ENCODE data around the gene SMAD6.

SMAD6 gene

GRCh38 chr15:66783725-66784124 is 81.7 kb downstream of the SMAD6 start:
- Histone ChIP-seq H3K18ac (ENCODE audit: low read length) (no peak overlapping the region), H2BK5ac (ENCODE audit: low read length) (no peak overlapping the region)

GRCh38 chr15:66784174-66784573 is 82.1 kb downstream of the SMAD6 start:
- Histone ChIP-seq H3K36me3 (ENCODE audit: control insufficient read depth, insufficient read depth, low read length) (peaks cover 1% of the 10 kb centered on the region), H3K56ac (ENCODE audit: low read length) (no peak overlapping the region), H3K4me1 (ENCODE audit: control insufficient read depth, low read depth, low read length) (no peaks in the 10 kb centered on the region), H3K27me3 (ENCODE audit: insufficient read depth, low read length, poor library complexity) (no peaks in the 10 kb centered on the region), H2AK5ac (ENCODE audit: low read length) (no peak overlapping the region), H3K18ac (ENCODE audit: low read length) (no peak overlapping the region), H3K79me2 (ENCODE audit: control insufficient read depth, insufficient read depth, low read length) (peaks cover 2% of the 10 kb centered on the region), H2BK15ac (replicated peaks; ENCODE audit: low read depth) (no peak overlapping the region), H3K27ac (ENCODE audit: low read depth, low read length) (no peak overlapping the region), H3K4me2 (ENCODE audit: low read length) (no peak overlapping the region), H3K79me1 (ENCODE audit: low read length) (peaks cover 8% of the 10 kb centered on the region), H3K9ac (ENCODE audit: low read length) (no peak overlapping the region), H3K23ac (ENCODE audit: low read length) (no peak overlapping the region), H2BK5ac (ENCODE audit: low read length) (no peak overlapping the region), H3K4me3 (ENCODE audit: low read length) (no peak overlapping the region), H4K8ac (ENCODE audit: low read depth, low read length) (no peak overlapping the region), H2BK120ac (ENCODE audit: low read depth, low read length) (no peak overlapping the region), H4K5ac (ENCODE audit: low read length) (no peak overlapping the region), H3K4ac (ENCODE audit: low read depth, low read length) (no peak overlapping the region)
- WGBS (ENCODE audit: extremely low coverage, insufficient coverage, low lambda C conversion rate): no CpG with 5 or more reads among the region's 4 CpGs
- DNase-seq: no peak

More at GRCh38 chr15:66783725-66784124, 81.7 kb downstream of the SMAD6 start:
- Histone ChIP-seq H3K27me3 (ENCODE audit: insufficient read depth, low read length, poor library complexity) (no peaks in the 10 kb centered on the region), H3K56ac (ENCODE audit: low read length) (no peak overlapping the region), H3K4me1 (ENCODE audit: control insufficient read depth, low read depth, low read length) (no peaks in the 10 kb centered on the region), H3K79me1 (ENCODE audit: low read length) (peaks cover 9% of the 10 kb centered on the region), H4K5ac (ENCODE audit: low read length) (no peak overlapping the region), H3K27ac (ENCODE audit: low read depth, low read length) (no peak overlapping the region), H3K79me2 (ENCODE audit: control insufficient read depth, insufficient read depth, low read length) (peaks cover 2% of the 10 kb centered on the region), H3K36me3 (ENCODE audit: control insufficient read depth, insufficient read depth, low read length) (peaks cover 3% of the 10 kb centered on the region), H4K8ac (ENCODE audit: low read depth, low read length) (no peak overlapping the region), H2BK120ac (ENCODE audit: low read depth, low read length) (no peak overlapping the region), H3K9ac (ENCODE audit: low read length) (no peak overlapping the region), H3K23ac (ENCODE audit: low read length) (no peak overlapping the region), H2AK5ac (ENCODE audit: low read length) (no peak overlapping the region), H2BK15ac (replicated peaks; ENCODE audit: low read depth) (no peak overlapping the region), H3K4me2 (ENCODE audit: low read length) (no peak overlapping the region), H3K4me3 (ENCODE audit: low read length) (no peak overlapping the region), H3K4ac (ENCODE audit: low read depth, low read length) (no peak overlapping the region)
- DNase-seq: no peak
- WGBS (ENCODE audit: extremely low coverage, insufficient coverage, low lambda C conversion rate): no CpG with 5 or more reads among the region's 7 CpGs

GRCh38 chr15:66785637-66786036 is 83.6 kb downstream of the SMAD6 start:
- Histone ChIP-seq H3K23ac (ENCODE audit: low read length) (no peak overlapping the region), H3K79me2 (ENCODE audit: control insufficient read depth, insufficient read depth, low read length) (no peaks in the 10 kb centered on the region), H3K4me2 (ENCODE audit: low read length) (no peak overlapping the region), H3K27ac (ENCODE audit: low read depth, low read length) (no peak overlapping the region), H4K5ac (ENCODE audit: low read length) (no peak overlapping the region), H3K56ac (ENCODE audit: low read length) (no peak overlapping the region), H3K18ac (ENCODE audit: low read length) (no peak overlapping the region), H3K4ac (ENCODE audit: low read depth, low read length) (no peak overlapping the region), H2BK120ac (ENCODE audit: low read depth, low read length) (no peak overlapping the region), H4K8ac (ENCODE audit: low read depth, low read length) (no peak overlapping the region), H3K27me3 (ENCODE audit: insufficient read depth, low read length, poor library complexity) (no peaks in the 10 kb centered on the region), H3K9ac (ENCODE audit: low read length) (no peak overlapping the region), H3K36me3 (ENCODE audit: control insufficient read depth, insufficient read depth, low read length) (peaks cover 1% of the 10 kb centered on the region), H2BK5ac (ENCODE audit: low read length) (no peak overlapping the region), H2BK15ac (replicated peaks; ENCODE audit: low read depth) (no peak overlapping the region), H3K4me1 (ENCODE audit: control insufficient read depth, low read depth, low read length) (no peaks in the 10 kb centered on the region), H2AK5ac (ENCODE audit: low read length) (no peak overlapping the region), H3K4me3 (ENCODE audit: low read length) (no peak overlapping the region), H3K79me1 (ENCODE audit: low read length) (peaks cover 1% of the 10 kb centered on the region)
- DNase-seq: no peak
- no CpG with 5 or more reads among the region's 5 CpGs for WGBS (ENCODE audit: extremely low coverage, insufficient coverage, low lambda C conversion rate)

GRCh38 chr15:66786222-66786621 is 84.2 kb downstream of the SMAD6 start:
- no peak overlapping the region for H2BK5ac ChIP-seq (ENCODE audit: low read length)
- no peak overlapping the region for H3K9ac ChIP-seq (ENCODE audit: low read length)
- H3K4me1 ChIP-seq (ENCODE audit: control insufficient read depth, low read depth, low read length): no peaks in the 10 kb centered on the region
- no peak overlapping the region for H2AK5ac ChIP-seq (ENCODE audit: low read length)
- H3K79me2 ChIP-seq (ENCODE audit: control insufficient read depth, insufficient read depth, low read length): no peaks in the 10 kb centered on the region
- no peak overlapping the region for H3K56ac ChIP-seq (ENCODE audit: low read length)
- no peaks in the 10 kb centered on the region for H3K27me3 ChIP-seq (ENCODE audit: insufficient read depth, low read length, poor library complexity)
- no peak for DNase-seq
- H3K4me3 ChIP-seq (ENCODE audit: low read length): no peak overlapping the region
- H3K18ac ChIP-seq (ENCODE audit: low read length): no peak overlapping the region
- no peak overlapping the region for H3K27ac ChIP-seq (ENCODE audit: low read depth, low read length)
- no peak overlapping the region for H3K23ac ChIP-seq (ENCODE audit: low read length)
- no peak overlapping the region for H2BK15ac ChIP-seq (replicated peaks; ENCODE audit: low read depth)
- H2BK120ac ChIP-seq (ENCODE audit: low read depth, low read length): no peak overlapping the region
- no CpG with 5 or more reads among the region's 4 CpGs for WGBS (ENCODE audit: extremely low coverage, insufficient coverage, low lambda C conversion rate)
- no peaks in the 10 kb centered on the region for H3K79me1 ChIP-seq (ENCODE audit: low read length)
- no peak overlapping the region for H4K5ac ChIP-seq (ENCODE audit: low read length)
- no peak overlapping the region for H4K8ac ChIP-seq (ENCODE audit: low read depth, low read length)
- no peak overlapping the region for H3K4me2 ChIP-seq (ENCODE audit: low read length)
- peaks cover 1% of the 10 kb centered on the region for H3K36me3 ChIP-seq (ENCODE audit: control insufficient read depth, insufficient read depth, low read length)
- H3K4ac ChIP-seq (ENCODE audit: low read depth, low read length): no peak overlapping the region

GRCh38 chr15:66786708-66787488 is 84.9 kb downstream of the SMAD6 start:
- H3K4ac ChIP-seq (ENCODE audit: low read depth, low read length): no peak overlapping the region
- H3K27ac ChIP-seq (ENCODE audit: low read depth, low read length): no peak overlapping the region
- no peak overlapping the region for H4K8ac ChIP-seq (ENCODE audit: low read depth, low read length)
- no CpG with 5 or more reads among the region's 8 CpGs for WGBS (ENCODE audit: extremely low coverage, insufficient coverage, low lambda C conversion rate)
- no peak overlapping the region for H3K18ac ChIP-seq (ENCODE audit: low read length)
- no peaks in the 10 kb centered on the region for H3K4me1 ChIP-seq (ENCODE audit: control insufficient read depth, low read depth, low read length)
- H3K4me3 ChIP-seq (ENCODE audit: low read length): no peak overlapping the region
- no peak overlapping the region for H3K9ac ChIP-seq (ENCODE audit: low read length)
- H2AK5ac ChIP-seq (ENCODE audit: low read length): no peak overlapping the region
- no peak overlapping the region for H2BK15ac ChIP-seq (replicated peaks; ENCODE audit: low read depth)
- no peak for DNase-seq
- H2BK120ac ChIP-seq (ENCODE audit: low read depth, low read length): no peak overlapping the region
- H4K5ac ChIP-seq (ENCODE audit: low read length): no peak overlapping the region
- no peaks in the 10 kb centered on the region for H3K79me2 ChIP-seq (ENCODE audit: control insufficient read depth, insufficient read depth, low read length)
- peaks cover 1% of the 10 kb centered on the region for H3K36me3 ChIP-seq (ENCODE audit: control insufficient read depth, insufficient read depth, low read length)
- H2BK5ac ChIP-seq (ENCODE audit: low read length): no peak overlapping the region
- H3K27me3 ChIP-seq (ENCODE audit: insufficient read depth, low read length, poor library complexity): no peaks in the 10 kb centered on the region
- H3K23ac ChIP-seq (ENCODE audit: low read length): no peak overlapping the region
- no peaks in the 10 kb centered on the region for H3K79me1 ChIP-seq (ENCODE audit: low read length)
- no peak overlapping the region for H3K4me2 ChIP-seq (ENCODE audit: low read length)
- H3K56ac ChIP-seq (ENCODE audit: low read length): no peak overlapping the region

GRCh38 chr15:66787489-66787871 is 85.4 kb downstream of the SMAD6 start:
- Histone ChIP-seq H3K56ac (ENCODE audit: low read length) (no peak overlapping the region), H3K27ac (ENCODE audit: low read depth, low read length) (no peak overlapping the region), H3K4me1 (ENCODE audit: control insufficient read depth, low read depth, low read length) (no peaks in the 10 kb centered on the region), H2BK120ac (ENCODE audit: low read depth, low read length) (no peak overlapping the region), H3K4me3 (ENCODE audit: low read length) (no peak overlapping the region), H3K79me1 (ENCODE audit: low read length) (no peaks in the 10 kb centered on the region), H3K79me2 (ENCODE audit: control insufficient read depth, insufficient read depth, low read length) (no peaks in the 10 kb centered on the region), H3K9ac (ENCODE audit: low read length) (no peak overlapping the region), H3K23ac (ENCODE audit: low read length) (no peak overlapping the region), H3K27me3 (ENCODE audit: insufficient read depth, low read length, poor library complexity) (no peaks in the 10 kb centered on the region), H3K4ac (ENCODE audit: low read depth, low read length) (no peak overlapping the region), H3K18ac (ENCODE audit: low read length) (no peak overlapping the region), H3K4me2 (ENCODE audit: low read length) (no peak overlapping the region), H3K36me3 (ENCODE audit: control insufficient read depth, insufficient read depth, low read length) (no peaks in the 10 kb centered on the region), H4K5ac (ENCODE audit: low read length) (no peak overlapping the region), H2BK15ac (replicated peaks; ENCODE audit: low read depth) (no peak overlapping the region), H4K8ac (ENCODE audit: low read depth, low read length) (no peak overlapping the region), H2BK5ac (ENCODE audit: low read length) (no peak overlapping the region), H2AK5ac (ENCODE audit: low read length) (no peak overlapping the region)
- no peak for DNase-seq
- WGBS (ENCODE audit: extremely low coverage, insufficient coverage, low lambda C conversion rate): no CpG with 5 or more reads among the region's 1 CpG
